H1 (cell line): ENCODE data around the gene GGCX. TPM values are rescaled to one million over a fixed set of nuclear protein-coding genes. Genes with fewer than 3 reads are reported as not detected.

Source experiments
- CTCF ChIA-PET: fragments of 300-600 bp; sonication (Branson Sonifier 250); formaldehyde crosslinking; loops from one replicate; lab custom pipeline; 2021; ENCODE audit not compliant: partially characterized antibody; lab: Charles Lee
- POLR2A ChIA-PET: fragments of 300-600 bp; sonication (Branson Sonifier 250); formaldehyde crosslinking; loops from one replicate; lab custom pipeline; 2021; ENCODE audit warnings: inconsistent platforms; ENCODE audit not compliant: partially characterized antibody; lab: Charles Lee
- DNase-seq, 2 experiments: peaks; one replicate each; pipeline versions ENCODE4 v3.0.0 to v3.0.0-alpha.2; 2010 to 2022; ENCODE audit warnings: low spot score in 2 of 2, low read depth in 1 of 2, mixed read lengths in 1 of 2
- FAIRE-seq: peaks from 2 replicates; lab custom pipeline; 2011; peaks lifted over from hg19 to GRCh38; lab: Jason Lieb, UNC
- H2AFZ ChIP-seq: 2 replicates; pipeline ENCODE4 v1.8.1; 2012; ENCODE audit warnings: low read length, inconsistent platforms
- H2AK5ac ChIP-seq: 2 replicates; pipeline ENCODE4 v1.6.1; 2013; ENCODE audit warnings: low read depth, low read length
- H2BK120ac ChIP-seq: replicated peaks from 2 replicates; pipeline ENCODE3; 2013; ENCODE audit warnings: low read depth, low read length, inconsistent platforms
- H2BK12ac ChIP-seq: 2 replicates; pipeline ENCODE4 v1.6.1; 2013; ENCODE audit warnings: low read depth, low read length
- H2BK15ac ChIP-seq: 2 replicates; pipeline ENCODE4 v1.6.1; 2013; ENCODE audit warnings: low read length
- H2BK20ac ChIP-seq: 2 replicates; pipeline ENCODE4 v1.6.1; 2013; ENCODE audit warnings: low read length
- H2BK5ac ChIP-seq: 2 replicates; pipeline ENCODE4 v1.6.1; 2013; ENCODE audit warnings: low read depth, low read length
- H3K14ac ChIP-seq: 2 replicates; pipeline ENCODE4 v1.6.1; 2013; ENCODE audit warnings: inconsistent platforms; ENCODE audit not compliant: insufficient read length
- H3K18ac ChIP-seq: 2 replicates; pipeline ENCODE4 v1.6.1; 2013; ENCODE audit warnings: low read length; ENCODE audit errors: extremely low read depth
- H3K23ac ChIP-seq: 2 replicates; pipeline ENCODE4 v1.6.1; 2013; ENCODE audit warnings: inconsistent platforms; ENCODE audit not compliant: insufficient read length
- H3K23me2 ChIP-seq: 2 replicates; pipeline ENCODE4 v1.6.1; 2013; ENCODE audit warnings: low read depth, low read length
- H3K27ac ChIP-seq: 2 replicates; pipeline ENCODE4 v1.6.1; 2011; ENCODE audit warnings: low read depth, low read length, inconsistent platforms
- H3K27me3 ChIP-seq, 4 experiments: replicated peaks in 1 of 4; 1 replicate in 1 of 4; 2 replicates in 3 of 4; pipeline versions ENCODE4 v1.6.1 to v1.8.1; 2011 to 2013; ENCODE audit warnings: low read length in 3 of 4, mild to moderate bottlenecking in 3 of 4, inconsistent platforms in 2 of 4, mixed read lengths in 2 of 4, moderate library complexity in 1 of 4; ENCODE audit not compliant: control insufficient read depth in 3 of 4, insufficient read depth in 3 of 4; ENCODE audit errors: extremely low read depth in 1 of 4
- H3K36me3 ChIP-seq, 4 experiments: 2 replicates each; pipeline versions ENCODE4 v1.6.1 to v1.8.1; 2011 to 2013; ENCODE audit warnings: mild to moderate bottlenecking in 4 of 4, low read length in 3 of 4, moderate library complexity in 2 of 4, control low read depth in 1 of 4, inconsistent platforms in 1 of 4; ENCODE audit not compliant: insufficient read depth in 4 of 4, control insufficient read depth in 2 of 4
- H3K4ac ChIP-seq: replicated peaks from 2 replicates; pipeline ENCODE3; 2013; ENCODE audit warnings: low read length, low read depth, mixed read lengths, inconsistent platforms; ENCODE audit not compliant: insufficient read length
- H3K4me1 ChIP-seq, 4 experiments: replicated peaks in 1 of 4; 1 replicate in 1 of 4; 2 replicates in 3 of 4; pipeline versions ENCODE4 v1.6.1 to v1.8.1; 2011 to 2013; ENCODE audit warnings: low read length in 3 of 4, inconsistent platforms in 2 of 4, mixed read lengths in 1 of 4; ENCODE audit not compliant: insufficient read depth in 4 of 4, control insufficient read depth in 3 of 4
- H3K4me2 ChIP-seq, 2 experiments: 2 replicates each; pipeline versions ENCODE4 v1.6.1 to v1.8.1; 2011 to 2013; ENCODE audit warnings: low read depth in 2 of 2, low read length in 2 of 2, control low read depth in 1 of 2, inconsistent platforms in 1 of 2, mild to moderate bottlenecking in 1 of 2; ENCODE audit not compliant: insufficient read depth in 1 of 2
- H3K4me3 ChIP-seq, 4 experiments: fragments of 200-600, 300-600 bp in 1 of 4; sonication (generic), shearing (Covaris generic), sonication (Bioruptor Twin) in 1 of 4; 2 replicates each; pipeline versions ENCODE4 v1.5.1 to v1.8.1; 2011 to 2016; ENCODE audit warnings: low read length in 4 of 4, low read depth in 3 of 4, control low read depth in 2 of 4, inconsistent platforms in 2 of 4, mild to moderate bottlenecking in 2 of 4, mixed read lengths in 1 of 4, moderate library complexity in 1 of 4; ENCODE audit not compliant: insufficient read depth in 2 of 4; ENCODE audit errors: extremely low read depth in 1 of 4
- H3K56ac ChIP-seq: replicated peaks from 2 replicates; pipeline ENCODE3; 2013; ENCODE audit warnings: low read depth, mild to moderate bottlenecking, mixed read lengths, low read length, inconsistent platforms; ENCODE audit not compliant: insufficient read length
- H3K79me1 ChIP-seq: 2 replicates; pipeline ENCODE4 v1.6.1; 2013; ENCODE audit warnings: low read depth, low read length, control low read depth
- H3K79me2 ChIP-seq, 2 experiments: 2 replicates each; pipeline versions ENCODE4 v1.6.1 to v1.8.1; 2012 to 2013; ENCODE audit warnings: low read length in 2 of 2, mild to moderate bottlenecking in 2 of 2, inconsistent platforms in 1 of 2; ENCODE audit not compliant: insufficient read depth in 2 of 2, control insufficient read depth in 1 of 2
- H3K9ac ChIP-seq, 4 experiments: replicated peaks in 1 of 4; 1 replicate in 1 of 4; 2 replicates in 3 of 4; pipeline versions ENCODE4 v1.6.1 to v1.8.1; 2011 to 2013; ENCODE audit warnings: low read depth in 3 of 4, low read length in 3 of 4, control low read depth in 2 of 4, mild to moderate bottlenecking in 2 of 4, moderate library complexity in 2 of 4, inconsistent platforms in 1 of 4; ENCODE audit errors: extremely low read depth in 1 of 4
- H3K9me3 ChIP-seq, 2 experiments: 2 replicates each; pipeline versions ENCODE4 v1.6.1 to v1.8.1; 2012 to 2013; ENCODE audit warnings: mild to moderate bottlenecking in 2 of 2, moderate library complexity in 2 of 2, control low read depth in 1 of 2, inconsistent platforms in 1 of 2, low read depth in 1 of 2, low read length in 1 of 2, mixed read lengths in 1 of 2; ENCODE audit not compliant: insufficient read depth in 2 of 2
- H4K20me1 ChIP-seq, 2 experiments: replicated peaks in 1 of 2; 2 replicates each; pipeline versions ENCODE3 to v1.8.1; 2011 to 2013; ENCODE audit warnings: inconsistent platforms in 2 of 2, low read length in 2 of 2, mild to moderate bottlenecking in 1 of 2; ENCODE audit not compliant: insufficient read depth in 2 of 2, control insufficient read depth in 1 of 2
- H4K5ac ChIP-seq: 2 replicates; pipeline ENCODE4 v1.6.1; 2013; ENCODE audit warnings: low read length, low read depth, mixed read lengths, inconsistent platforms; ENCODE audit not compliant: insufficient read length
- H4K8ac ChIP-seq: 2 replicates; pipeline ENCODE4 v1.8.0; 2013; ENCODE audit warnings: mild to moderate bottlenecking, moderate library complexity, low read length, inconsistent platforms; ENCODE audit not compliant: insufficient read depth; ENCODE audit errors: extremely low read depth
- H4K91ac ChIP-seq: replicated peaks from 2 replicates; pipeline ENCODE3; 2013; ENCODE audit warnings: low read length, mixed read lengths, inconsistent platforms; ENCODE audit not compliant: insufficient read length
- GTF2F1 ChIP-seq: IDR thresholded peaks from 2 replicates; pipeline ENCODE4 v1.6.1; 2012; ENCODE audit warnings: low read depth, low read length, improper control_type of control experiment, borderline replicate concordance
- NRF1 ChIP-seq: IDR thresholded peaks from 2 replicates; pipeline ENCODE4 v1.6.1; 2011; ENCODE audit warnings: mild to moderate bottlenecking, low read depth, low read length, improper control_type of control experiment
- RBBP5 ChIP-seq: IDR thresholded peaks from 2 replicates; pipeline ENCODE4 v1.7.1; 2012; ENCODE audit warnings: low read depth, mild to moderate bottlenecking, inconsistent platforms, low read length, moderate library complexity, borderline replicate concordance
- RFX5 ChIP-seq: IDR thresholded peaks from 2 replicates; pipeline ENCODE4 v1.6.1; 2011; ENCODE audit warnings: low read depth, low read length, improper control_type of control experiment, borderline replicate concordance
- WGBS, 2 experiments: shearing (Covaris generic) in 1 of 2; methylation state at CpG; one replicate each; pipeline versions ENCODE4 v1.1.6 to v1.1.7; 2013 to 2015; ENCODE audit warnings: low lambda C conversion rate in 2 of 2, mixed read lengths in 2 of 2, inconsistent platforms in 1 of 2, low coverage in 1 of 2, missing lambda C conversion rate in 1 of 2; ENCODE audit not compliant: insufficient replicate concordance in 2 of 2, insufficient coverage in 1 of 2, insufficient read length in 1 of 2; ENCODE audit errors: extremely low coverage in 1 of 2, missing lambda C conversion rate in 1 of 2; 5-methylcytosine and 5-hydroxymethylcytosine counted together
- polyA plus RNA-seq, 7 experiments: library from polyadenylated mRNA; depleted of rRNA in 3 of 7; stranded (reverse) in 5 of 7; unstranded in 2 of 7; fragments of >200 nt in 5 of 7; fragments of 200-250 nt in 2 of 7; gene quantifications; 1 replicate in 5 of 7; 2 replicates in 1 of 7; 4 replicates in 1 of 7; pipeline versions ENCODE4 v1.2.1 to v1.2.3, GENCODE V29; 2011 to 2013; ENCODE audit warnings: missing spikeins in 2 of 7, mixed read lengths in 2 of 7
- total RNA-seq: library from RNA; stranded (reverse); fragmentation: NEBNext Ultra II Directional; extraction: Animal tissue kit (Norgen Biotek cat#: 25700); gene quantifications from 2 replicates; pipeline ENCODE4 v1.2.1, GENCODE V29; 2021

The GGCX gene
- total and polyA plus RNA-seq, 2 of the 8 experiments (the other 6 are each of a cell fraction or from before 2014, with no cell fraction given), result 29.4 to 33.8 TPM

DNA sequence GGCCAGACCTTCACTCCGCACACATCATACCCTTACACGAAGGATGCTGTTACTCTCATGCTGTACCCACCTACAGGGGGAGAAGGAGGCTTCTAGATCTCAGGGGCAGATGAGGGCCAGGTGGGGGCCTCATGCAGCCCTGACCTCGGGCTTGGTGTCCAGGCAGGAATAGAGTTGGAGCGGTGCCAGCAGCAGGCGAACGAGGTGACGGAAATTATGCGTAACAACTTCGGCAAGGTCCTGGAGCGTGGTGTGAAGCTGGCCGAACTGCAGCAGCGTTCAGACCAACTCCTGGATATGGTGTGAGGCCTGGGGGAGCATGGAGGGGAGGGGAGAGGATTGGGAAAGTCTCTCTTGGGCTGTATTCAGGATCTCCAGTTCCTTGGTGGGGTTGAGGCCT, 30.3 kb upstream of the GGCX start:
- Histone ChIP-seq H2BK12ac (no peak overlapping the region), H3K18ac (no peak overlapping the region), H3K56ac (no peak overlapping the region), H4K8ac (peak overlapping the region; percentile 36; the same call in 1 of the 2 replicates), H2BK120ac (no peak overlapping the region), H3K23me2 (peaks cover 13% of the 10 kb centered on the region), H3K9me3 (no peaks in the 10 kb centered on the region), H3K36me3 (no peaks in the 10 kb centered on the region), H3K4ac (no peak overlapping the region), H4K91ac (no peak overlapping the region), H3K79me1 (0 out of 2 replicates have a peak, but pooled peaks cover 2% of the 10 kb centered on the region), H3K9ac (no peak overlapping the region), H3K4me3 (no peak overlapping the region), H3K4me2 (no peak overlapping the region), H3K79me2 (peaks cover 0 to 10% of the 10 kb centered on the region in 2 experiments; a peak in 3 of 4 replicates), H2BK15ac (no peak overlapping the region), H3K23ac (no peak overlapping the region), H2AK5ac (0 out of 2 replicates have a peak overlapping the region, but pooled peaks have one; percentile 13), H2BK20ac (no peak overlapping the region), H3K27me3 (peaks cover 0 to 3% (median 0%) of the 10 kb centered on the region in 4 experiments; a peak in 2 of 7 replicates), H2AFZ (no peak overlapping the region), H3K27ac (no peak overlapping the region), H2BK5ac (no peak overlapping the region; the same call in 1 of the 2 replicates), H3K4me1 (peaks cover 0 to 11% (median 3%) of the 10 kb centered on the region in 4 experiments; a peak in 4 of 7 replicates), H4K20me1 (peaks cover 0 to 2% of the 10 kb centered on the region in 2 experiments), H3K14ac (no peak overlapping the region), H4K5ac (no peak overlapping the region)
- FAIRE-seq (no peak), DNase-seq (no peak)
- POLR2A ChIA-PET, result interaction anchor here (0.9 to 1.6 kb wide), 8 partner anchors 10 to 51 kb away, joined by 3 to 8 read pairs (median 4); partner anchors contain the start of genes C2orf68, TMEM150A and USP39
- WGBS, 2 experiments, result 88% methylated on average over 12 of the region's 12 CpGs; no CpG with 5 or more reads in 1 of the 2 experiments
- TF ChIP-seq RFX5, result no peak
- TF ChIP-seq RBBP5, result no peak
- no peak for TF ChIP-seq GTF2F1
- no peak for TF ChIP-seq NRF1
- CTCF ChIA-PET, result interaction anchor here (1.1 to 1.9 kb wide), 3 partner anchors 9 to 53 kb away, joined by 4 to 7 read pairs (median 4); partner anchors contain the start of genes MAT2A and VAMP8
